SU-DHL-6 (cell line): Measurements from ENCODE around the gene CPLX1.

Source experiments
- EZH2phosphoT487 ChIP-seq: fragments of 200-600 bp; sonication (generic), shearing (Covaris generic); conservative IDR thresholded peaks from 2 replicates; pipeline ENCODE4 v1.6.1; 2018; ENCODE audit warnings: mild to moderate bottlenecking, antibody characterized with exemption, low read length, moderate library complexity, mixed read lengths
- TF ChIP-seq, protein P1 (sequence below): fragments of 200-600 bp; sonication (generic); IDR thresholded peaks from one replicate; pipeline ENCODE4 v1.5.1; 2017; ENCODE audit warnings: antibody characterized with exemption, mild to moderate bottlenecking, low read length, moderate library complexity; ENCODE audit not compliant: insufficient read depth, poor library complexity, severe bottlenecking

- TF ChIP-seq, protein P1, sequence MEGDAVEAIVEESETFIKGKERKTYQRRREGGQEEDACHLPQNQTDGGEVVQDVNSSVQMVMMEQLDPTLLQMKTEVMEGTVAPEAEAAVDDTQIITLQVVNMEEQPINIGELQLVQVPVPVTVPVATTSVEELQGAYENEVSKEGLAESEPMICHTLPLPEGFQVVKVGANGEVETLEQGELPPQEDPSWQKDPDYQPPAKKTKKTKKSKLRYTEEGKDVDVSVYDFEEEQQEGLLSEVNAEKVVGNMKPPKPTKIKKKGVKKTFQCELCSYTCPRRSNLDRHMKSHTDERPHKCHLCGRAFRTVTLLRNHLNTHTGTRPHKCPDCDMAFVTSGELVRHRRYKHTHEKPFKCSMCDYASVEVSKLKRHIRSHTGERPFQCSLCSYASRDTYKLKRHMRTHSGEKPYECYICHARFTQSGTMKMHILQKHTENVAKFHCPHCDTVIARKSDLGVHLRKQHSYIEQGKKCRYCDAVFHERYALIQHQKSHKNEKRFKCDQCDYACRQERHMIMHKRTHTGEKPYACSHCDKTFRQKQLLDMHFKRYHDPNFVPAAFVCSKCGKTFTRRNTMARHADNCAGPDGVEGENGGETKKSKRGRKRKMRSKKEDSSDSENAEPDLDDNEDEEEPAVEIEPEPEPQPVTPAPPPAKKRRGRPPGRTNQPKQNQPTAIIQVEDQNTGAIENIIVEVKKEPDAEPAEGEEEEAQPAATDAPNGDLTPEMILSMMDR: no peak
- no peak for TF ChIP-seq EZH2phosphoT487
Measured at GRCh38 chr4:791898-792625, 33.9 kb downstream of the CPLX1 start.
